Measurements from ENCODE around the gene TMEM179.
A peak's percentile ranks its signal among the peaks of the same experiment; 100 is the strongest.
"Not testable (repeated sequence)": the region's sequence is repeated elsewhere in the genome, so short reads cannot be mapped to it uniquely, and the experiment has no call there.

Gene TMEM179

GRCh38 chr14:104604458-104605449 lies at the start of gene TMEM179:
TMEM179 (minus strand) TSS chr14:104604772; CDS start chr14:104604741, 31 bp downstream.
- DNase-seq (ENCODE audit: low spot score), result peak; percentile 28

- no peak for DNase-seq (ENCODE audit: low spot score)
Measured at GRCh38 chr14:104654119-104654518, 49.5 kb upstream of the TMEM179 start.

- not testable (repeated sequence) for DNase-seq (ENCODE audit: low spot score)
Measured at GRCh38 chr14:104653130-104653920, 48.8 kb upstream of the TMEM179 start.

GRCh38 chr14:104652386-104652785 lies 47.8 kb upstream of the TMEM179 start:
- no peak for DNase-seq (ENCODE audit: low spot score)

GRCh38 chr14:104651876-104652260 lies 47.3 kb upstream of the TMEM179 start:
- DNase-seq (ENCODE audit: low spot score), result no peak

- no peak for DNase-seq (ENCODE audit: low spot score)
Measured at GRCh38 chr14:104650981-104651875, 46.7 kb upstream of the TMEM179 start.

- DNase-seq (ENCODE audit: low spot score), result peak; percentile 31
Measured at GRCh38 chr14:104650057-104650980, 45.7 kb upstream of the TMEM179 start.

- no peak for DNase-seq (ENCODE audit: low spot score)
Measured at GRCh38 chr14:104647467-104648043, 43.0 kb upstream of the TMEM179 start.

- no peak for DNase-seq (ENCODE audit: low spot score)
Measured at GRCh38 chr14:104644656-104645378, 40.2 kb upstream of the TMEM179 start.

- DNase-seq (ENCODE audit: low spot score), result no peak
Measured at GRCh38 chr14:104644091-104644635, 39.6 kb upstream of the TMEM179 start.

- DNase-seq (ENCODE audit: low spot score), result no peak
Measured at GRCh38 chr14:104643306-104643705, 38.7 kb upstream of the TMEM179 start.

- no peak for DNase-seq (ENCODE audit: low spot score)
Measured at GRCh38 chr14:104642540-104642868, 37.9 kb upstream of the TMEM179 start.

GRCh38 chr14:104641753-104642539 lies 37.4 kb upstream of the TMEM179 start:
- no peak for DNase-seq (ENCODE audit: low spot score)

- DNase-seq (ENCODE audit: low spot score), result no peak
Measured at GRCh38 chr14:104640681-104641080, 36.1 kb upstream of the TMEM179 start.

- DNase-seq (ENCODE audit: low spot score), result peak; percentile 46
Measured at GRCh38 chr14:104639885-104640548, 35.4 kb upstream of the TMEM179 start.

- no peak for DNase-seq (ENCODE audit: low spot score)
Measured at GRCh38 chr14:104639471-104639870, 34.9 kb upstream of the TMEM179 start.

- DNase-seq (ENCODE audit: low spot score), result no peak
Measured at GRCh38 chr14:104638927-104639450, 34.4 kb upstream of the TMEM179 start.

- DNase-seq (ENCODE audit: low spot score), result no peak
Measured at GRCh38 chr14:104638190-104638589, 33.6 kb upstream of the TMEM179 start.
